Cerebellar cortex (tissue), 1 donor: ENCODE results near the gene PGPEP1.

Experiments used
- DNase-seq: peaks from one replicate; pipeline ENCODE4 v3.0.0-alpha.2; 2015; ENCODE audit warnings: low spot score

Gene PGPEP1, protein sequence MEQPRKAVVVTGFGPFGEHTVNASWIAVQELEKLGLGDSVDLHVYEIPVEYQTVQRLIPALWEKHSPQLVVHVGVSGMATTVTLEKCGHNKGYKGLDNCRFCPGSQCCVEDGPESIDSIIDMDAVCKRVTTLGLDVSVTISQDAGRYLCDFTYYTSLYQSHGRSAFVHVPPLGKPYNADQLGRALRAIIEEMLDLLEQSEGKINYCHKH

DNA sequence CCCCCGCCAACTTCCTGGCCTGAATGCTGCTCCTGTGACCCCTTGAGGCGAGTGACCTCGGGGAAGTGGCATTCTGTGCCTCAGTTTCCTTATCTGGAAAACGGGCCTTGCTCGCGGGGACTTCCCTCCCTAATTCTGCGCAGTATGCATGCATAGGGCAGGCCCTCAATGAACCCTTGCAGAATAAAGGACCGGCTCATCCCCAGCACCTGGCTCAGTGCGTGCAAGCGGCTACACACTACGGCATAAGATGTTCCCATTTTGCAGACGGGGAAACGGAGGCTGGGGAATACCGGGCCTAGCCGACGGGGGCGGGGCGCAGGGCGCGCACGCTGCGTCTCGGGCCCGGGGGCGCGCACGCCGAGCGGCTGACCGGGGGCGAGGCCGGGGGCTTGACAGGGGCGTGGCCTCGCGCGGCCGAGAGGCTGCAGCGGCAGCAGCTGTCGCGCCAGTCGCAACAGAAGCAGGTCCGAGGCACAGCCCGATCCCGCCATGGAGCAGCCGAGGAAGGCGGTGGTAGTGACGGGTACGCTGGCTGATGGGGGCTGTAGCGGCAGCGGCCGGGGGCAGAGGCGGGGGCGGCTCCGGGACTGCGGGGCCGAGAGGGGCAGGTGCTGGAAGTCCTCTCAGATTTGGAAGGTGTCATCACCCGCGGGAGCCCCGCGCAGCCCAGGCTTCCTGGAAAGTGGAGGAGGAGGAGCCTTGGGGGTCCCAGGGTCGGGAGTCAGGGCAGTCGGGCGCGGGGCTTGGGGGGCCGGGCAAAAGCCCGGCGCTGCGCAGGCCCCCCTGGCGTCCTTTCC, at the start of gene PGPEP1:
PGPEP1 (plus strand) TSS at position 409 of the 800 bp plus-strand sequence; CDS start at position 493, 84 bp downstream.
- peak; percentile 66 for DNase-seq

- DNase-seq: no peak
Observed at GRCh38 chr19:18291019-18291524, 49.3 kb upstream of the PGPEP1 start.

DNA sequence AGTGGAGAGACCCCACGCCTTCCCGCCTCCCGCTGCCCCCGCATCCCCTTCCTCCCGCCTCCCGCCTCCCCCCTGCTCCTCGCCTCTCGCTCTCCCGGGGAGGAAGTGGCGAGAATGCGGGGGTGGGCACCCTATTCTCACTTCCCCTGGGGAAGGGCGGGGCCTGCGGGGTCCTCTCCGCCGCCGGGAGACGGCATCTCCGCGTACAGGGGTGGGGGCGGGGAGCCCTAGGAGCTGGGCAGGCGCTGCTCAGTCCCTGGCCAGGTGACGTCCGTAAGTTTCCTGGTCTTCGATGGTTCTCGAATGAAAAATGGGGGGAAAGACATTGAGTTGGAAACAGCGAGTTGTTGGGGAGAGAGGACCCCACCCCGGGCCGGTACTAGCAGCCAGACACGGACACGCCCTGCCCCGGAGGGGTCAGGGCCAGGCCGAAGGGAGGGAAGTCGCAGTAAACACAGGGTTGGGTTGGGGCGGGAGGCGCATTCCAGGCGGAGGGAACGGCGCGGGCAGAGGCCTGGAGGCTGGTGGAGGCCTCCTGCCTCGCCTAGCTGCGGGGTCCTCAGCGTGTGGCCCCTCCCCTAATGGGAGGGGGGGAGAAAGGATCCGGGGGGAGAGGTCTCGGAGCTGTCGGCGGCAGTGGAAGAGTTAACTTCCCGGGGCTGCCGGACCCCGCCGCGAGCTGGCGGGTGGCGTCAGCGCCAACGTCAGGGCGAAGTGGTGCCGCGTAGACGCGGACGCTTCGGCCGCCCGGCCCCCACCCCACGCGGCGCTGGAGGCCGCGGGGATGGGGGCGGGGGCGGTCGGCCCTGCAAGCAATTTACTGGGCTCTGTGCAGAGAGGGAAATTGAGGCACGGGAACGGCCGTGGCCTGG, 48.6 kb upstream of the PGPEP1 start:
- DNase-seq: peak; percentile 80

- DNase-seq: peak; percentile 59
Observed at GRCh38 chr19:18292462-18292809, 48.0 kb upstream of the PGPEP1 start.

DNA sequence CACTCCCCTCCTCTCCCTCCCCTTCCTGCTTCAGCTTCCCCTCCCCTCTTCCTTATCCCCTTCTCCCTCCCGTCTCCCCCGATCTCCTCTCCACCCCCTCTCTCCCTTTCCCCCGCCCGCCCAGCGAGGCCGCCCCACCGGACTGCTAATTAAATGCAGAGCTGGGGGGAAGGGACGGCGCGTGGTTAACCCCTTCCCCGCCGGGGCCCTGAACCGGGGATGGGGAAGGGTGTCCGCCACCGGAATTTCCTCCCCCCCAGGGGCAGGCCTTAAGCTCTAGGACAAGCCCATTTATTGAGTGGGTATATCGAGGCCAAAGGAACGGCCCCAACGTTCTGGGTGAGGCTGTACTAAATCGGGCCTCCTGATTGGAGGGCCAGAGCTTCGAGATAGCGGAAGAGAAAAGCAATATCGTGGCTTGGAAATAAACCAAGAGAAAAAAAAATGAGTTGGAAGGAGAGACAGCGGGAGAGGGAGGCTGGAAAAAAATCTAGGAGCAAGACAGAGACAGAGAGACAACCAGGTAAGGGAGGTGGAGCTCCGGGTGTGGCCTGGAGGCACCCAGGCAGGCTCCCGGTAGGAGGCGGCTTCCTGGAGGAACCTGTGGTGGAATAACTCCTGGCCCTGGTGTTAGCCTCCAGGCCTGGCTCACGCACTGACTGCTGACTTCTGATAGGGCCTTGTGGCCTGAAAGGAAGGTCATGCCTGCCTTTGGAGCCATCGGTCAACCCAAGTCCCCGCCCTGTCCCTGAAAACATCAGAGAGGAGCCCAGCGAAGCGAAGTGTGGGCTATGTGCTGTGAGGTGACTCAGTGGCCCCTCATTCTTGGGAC, 47.4 kb upstream of the PGPEP1 start:
- DNase-seq: peak; percentile 86

GRCh38 chr19:18293642-18294466, 46.5 kb upstream of the PGPEP1 start:
- peak; percentile 50 for DNase-seq

- DNase-seq: no peak
Observed at GRCh38 chr19:18294467-18294864, 45.9 kb upstream of the PGPEP1 start.

- no peak for DNase-seq
Observed at GRCh38 chr19:18295034-18295451, 45.4 kb upstream of the PGPEP1 start.

GRCh38 chr19:18297308-18297707, 43.1 kb upstream of the PGPEP1 start:
- no peak for DNase-seq

- no peak for DNase-seq
Observed at GRCh38 chr19:18298601-18299000, 41.8 kb upstream of the PGPEP1 start.

DNA sequence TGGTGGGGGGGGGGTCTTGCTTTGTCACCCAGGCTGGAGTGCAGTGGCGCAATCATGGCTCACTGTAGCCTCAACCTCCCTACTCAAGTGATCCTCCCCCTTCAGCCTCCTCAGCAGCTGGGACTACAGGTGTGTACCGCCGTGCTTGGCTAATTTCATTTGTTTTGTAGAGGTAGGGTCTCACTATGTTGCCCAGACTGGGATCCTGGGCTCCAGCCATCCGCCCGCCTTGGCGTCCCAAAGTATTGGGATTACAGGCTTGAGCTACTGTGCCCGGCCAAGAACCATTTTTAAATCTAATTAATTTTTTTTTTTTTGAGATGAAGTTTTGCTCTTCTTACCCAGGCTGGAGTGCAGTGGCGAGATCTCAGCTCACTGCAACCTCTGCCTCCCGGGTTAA, 40.7 kb upstream of the PGPEP1 start:
- DNase-seq: no peak

GRCh38 chr19:18300930-18301717, 39.3 kb upstream of the PGPEP1 start:
- no peak for DNase-seq

DNA sequence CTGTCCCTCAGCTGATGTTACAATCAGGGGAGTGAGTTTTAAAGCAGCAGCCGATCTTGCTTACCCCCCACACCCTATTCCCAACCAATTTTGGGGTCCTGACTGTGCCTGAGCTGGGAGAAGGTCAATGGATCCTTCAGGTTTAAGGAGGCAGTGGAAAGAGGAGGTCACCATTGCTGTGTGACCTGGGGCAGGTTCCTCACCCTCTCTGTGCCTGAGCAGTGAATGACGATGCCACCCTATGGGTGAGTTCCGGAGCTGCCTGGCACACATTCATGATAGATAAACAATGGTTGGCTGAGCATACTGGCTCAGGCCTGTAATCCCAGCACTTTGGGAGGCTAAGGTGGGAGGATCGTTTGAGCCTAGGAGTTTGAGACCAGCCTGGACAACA, 38.7 kb upstream of the PGPEP1 start:
- DNase-seq: no peak

DNA sequence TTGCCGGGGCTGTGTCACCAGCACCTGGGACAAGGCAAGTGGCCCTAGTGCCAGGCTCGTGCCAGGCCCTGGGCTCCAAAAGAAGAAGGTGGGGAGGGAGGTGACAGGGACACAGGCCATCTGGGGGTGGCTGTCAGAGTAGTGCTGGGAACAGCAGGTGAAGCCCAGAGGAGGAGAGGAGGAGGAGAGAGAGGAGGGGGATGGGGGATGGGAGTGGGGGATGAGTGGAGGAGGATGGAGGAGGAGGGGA, 36.3 kb upstream of the PGPEP1 start:
- peak; percentile 57 for DNase-seq

DNA sequence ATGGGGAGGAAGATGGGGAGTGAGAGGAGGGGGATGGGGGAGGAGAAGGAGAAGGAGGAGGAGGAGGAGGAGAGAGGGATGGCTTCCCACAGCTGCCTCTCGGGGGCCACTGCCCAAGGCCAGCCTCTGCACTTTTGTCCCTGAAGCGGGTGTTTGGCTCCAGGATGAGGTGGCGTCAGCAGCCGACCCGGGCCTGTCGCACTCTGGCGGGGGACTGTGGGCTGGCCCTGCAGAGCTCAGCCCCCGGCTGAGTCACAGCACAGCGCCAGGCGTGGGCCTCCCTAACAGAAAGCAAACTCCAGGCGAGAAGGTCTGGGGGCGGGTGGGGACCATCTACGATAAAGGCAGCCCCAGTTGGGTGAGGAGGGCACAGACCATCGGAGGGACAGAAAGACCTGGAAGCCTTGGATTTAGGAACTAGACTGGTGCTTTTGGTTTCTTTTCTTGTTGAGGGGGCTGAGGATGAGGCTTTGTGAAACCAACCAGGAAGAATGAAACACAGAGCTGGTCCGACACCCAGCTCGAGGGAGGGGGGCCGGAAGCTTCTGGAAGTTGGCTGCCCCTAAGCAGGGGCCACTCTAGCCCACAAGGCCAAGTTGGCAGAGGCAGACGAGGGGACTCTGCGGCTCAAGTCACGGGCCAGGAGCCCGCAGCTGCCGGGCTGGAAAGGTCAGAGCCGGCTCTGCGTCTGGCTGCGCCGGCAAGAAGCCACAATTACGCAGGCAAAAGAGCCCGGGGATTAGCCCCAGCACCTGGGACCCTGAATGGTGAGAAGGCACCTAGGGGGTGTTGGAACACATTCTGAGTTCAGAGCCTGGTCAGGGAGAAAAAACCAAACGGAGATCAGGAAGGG, 35.7 kb upstream of the PGPEP1 start:
- DNase-seq: no peak

- no peak for DNase-seq
Observed at GRCh38 chr19:18306209-18306887, 34.0 kb upstream of the PGPEP1 start.

DNA sequence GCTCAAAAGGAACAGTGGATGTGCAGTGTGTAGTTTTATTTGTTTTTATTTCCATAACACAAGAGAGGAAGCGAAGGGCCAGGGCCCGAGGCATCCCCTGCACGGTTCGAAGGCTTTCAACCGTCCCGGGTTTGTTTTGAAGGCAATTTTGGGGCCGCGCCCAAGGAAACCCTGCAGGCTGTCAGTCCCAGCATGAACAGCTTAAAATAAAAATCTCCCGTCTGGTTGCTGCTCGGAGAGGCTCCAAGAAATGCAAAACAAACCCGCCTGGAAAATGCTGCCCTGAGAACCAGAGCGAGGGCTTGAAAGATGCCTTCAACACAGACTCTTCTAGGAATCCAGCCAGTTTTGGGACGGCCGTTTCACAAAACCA, 33.5 kb upstream of the PGPEP1 start:
- peak; percentile 91 for DNase-seq

- DNase-seq: no peak
Observed at GRCh38 chr19:18307271-18307681, 33.1 kb upstream of the PGPEP1 start.
